Iris pigment epithelial cell (primary cell): Measurements from ENCODE around the gene WDFY2.

Experiments
- DNase-seq: peaks from one replicate; pipeline ENCODE4 v3.0.0-alpha.2; 2011; ENCODE audit warnings: low read depth

Gene WDFY2

DNA sequence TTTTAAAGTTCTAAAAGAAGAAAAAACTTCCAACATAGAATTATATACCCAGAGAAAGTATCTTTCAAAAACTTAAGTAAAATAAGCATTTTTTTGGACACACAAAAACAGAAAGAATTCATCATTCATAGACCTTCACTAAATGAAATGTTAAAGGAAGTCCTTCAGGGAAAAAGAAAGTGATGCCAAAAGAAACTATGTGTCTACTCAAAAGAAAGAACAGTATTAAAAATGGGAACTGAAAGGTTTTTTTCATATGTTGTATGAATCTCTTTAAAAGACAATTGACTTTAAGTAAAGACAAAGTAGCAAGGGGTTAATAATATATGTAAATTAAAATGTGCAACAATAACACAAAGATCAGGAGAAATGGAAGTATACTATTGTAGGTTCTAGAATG, 123.2 kb downstream of the WDFY2 start:
- no peak for DNase-seq

DNA sequence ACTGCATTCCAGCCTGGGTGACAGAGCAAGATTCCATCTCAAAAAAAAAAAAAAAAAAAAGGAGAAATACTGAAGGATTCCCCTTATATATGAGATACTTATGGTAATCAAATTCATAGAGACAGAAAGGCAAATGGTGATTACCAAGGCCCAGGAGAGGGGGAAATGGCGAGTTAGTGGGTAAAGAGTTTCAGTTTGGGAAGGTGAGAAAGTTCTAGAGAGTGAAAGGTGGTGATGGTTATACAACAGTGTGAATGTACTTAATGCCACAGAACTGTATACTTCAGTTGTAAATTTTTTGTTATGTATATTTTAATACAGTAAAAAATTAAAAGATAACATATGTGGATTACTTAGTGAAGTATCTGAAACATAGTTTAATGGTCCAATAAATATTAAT, 129.5 kb downstream of the WDFY2 start:
- no peak for DNase-seq

DNA sequence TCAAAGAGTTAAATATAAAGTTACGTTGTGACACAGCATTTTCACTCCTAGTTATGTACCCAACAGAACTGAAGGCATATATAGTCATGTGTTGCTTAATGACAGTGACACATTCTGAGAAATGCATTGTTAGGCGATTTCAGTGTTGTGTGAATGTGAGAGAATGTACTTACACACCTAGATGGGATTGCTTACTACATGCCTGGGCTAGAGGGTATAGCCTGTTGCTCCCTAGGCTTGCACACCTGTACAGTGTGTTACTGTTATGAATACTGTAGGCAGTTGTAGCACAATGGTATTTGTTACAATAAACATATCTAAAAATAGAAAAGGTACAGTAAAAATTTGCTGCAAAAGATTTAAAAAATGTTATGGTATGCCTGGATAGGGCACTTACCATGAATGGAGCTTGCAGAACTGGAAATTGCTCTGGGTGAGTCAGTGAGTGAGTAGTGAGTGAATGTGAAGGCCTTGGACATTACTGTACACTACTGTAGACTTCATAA, 130.5 kb downstream of the WDFY2 start:
- peak; percentile 85 for DNase-seq

DNA sequence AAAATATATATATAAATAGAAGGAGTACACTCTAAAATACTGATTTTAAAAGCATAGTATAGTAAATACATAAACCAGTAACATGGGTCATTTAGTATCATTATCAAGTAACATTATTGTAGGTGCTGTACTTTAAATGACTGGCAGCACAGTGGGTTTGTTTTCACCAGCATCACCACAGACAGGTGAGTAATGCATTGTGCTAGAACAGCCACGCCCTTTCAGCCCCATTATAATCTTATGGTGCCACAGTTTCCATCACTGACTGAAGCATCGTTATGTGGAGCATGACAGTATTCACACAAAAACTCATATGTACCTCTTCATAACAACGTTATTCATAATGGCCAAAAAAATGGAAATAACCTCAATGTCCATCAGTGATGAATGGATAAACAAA, 131.4 kb downstream of the WDFY2 start:
- DNase-seq: no peak

DNA sequence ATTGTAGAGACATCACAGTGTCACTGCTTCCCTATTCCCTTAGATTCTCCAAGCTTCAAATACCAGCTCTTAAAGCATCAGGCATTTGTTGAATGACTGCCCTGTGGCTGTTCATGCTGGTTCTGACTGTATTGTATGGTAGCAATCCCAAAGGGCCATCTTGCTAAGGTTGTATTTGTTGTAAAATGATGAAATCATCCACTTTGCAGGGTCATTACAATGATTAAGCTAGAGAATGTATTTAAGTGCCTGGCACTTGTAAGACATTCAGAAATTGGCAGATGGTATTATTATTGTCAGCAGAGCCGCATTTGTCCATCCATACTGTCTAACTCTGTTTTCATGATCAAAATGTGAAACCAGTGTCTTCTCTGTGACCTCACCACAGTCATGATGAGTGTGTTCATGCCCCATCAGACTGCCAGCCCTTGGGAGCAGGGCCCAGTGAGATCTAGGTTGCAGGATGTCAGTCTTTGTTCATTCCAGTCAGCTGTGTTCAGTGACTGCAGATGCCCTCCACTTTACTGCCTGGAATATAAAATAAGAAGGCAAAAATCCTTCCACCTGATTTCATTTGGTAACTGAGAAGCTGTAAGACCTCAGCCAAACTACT, 133.6 kb downstream of the WDFY2 start:
- DNase-seq: no peak

DNA sequence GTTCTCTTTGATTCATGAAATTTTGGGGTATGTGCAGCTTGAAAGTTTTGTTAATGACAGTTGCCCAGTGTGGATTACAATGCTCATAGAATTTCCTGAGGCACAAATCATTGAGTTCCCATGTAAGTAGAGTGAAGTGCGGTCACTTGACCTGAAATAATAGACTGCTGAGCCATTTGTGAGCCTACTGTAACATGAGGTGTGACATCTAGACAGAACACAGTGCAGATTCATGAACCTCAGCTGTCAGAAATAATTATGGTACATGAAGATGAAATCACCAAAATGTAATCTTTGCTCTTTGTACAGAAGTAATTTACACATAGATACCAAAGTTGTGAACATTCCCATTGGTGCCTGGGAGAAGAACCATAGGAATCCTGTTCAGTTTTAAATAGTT, 135.1 kb downstream of the WDFY2 start:
- DNase-seq: no peak

DNA sequence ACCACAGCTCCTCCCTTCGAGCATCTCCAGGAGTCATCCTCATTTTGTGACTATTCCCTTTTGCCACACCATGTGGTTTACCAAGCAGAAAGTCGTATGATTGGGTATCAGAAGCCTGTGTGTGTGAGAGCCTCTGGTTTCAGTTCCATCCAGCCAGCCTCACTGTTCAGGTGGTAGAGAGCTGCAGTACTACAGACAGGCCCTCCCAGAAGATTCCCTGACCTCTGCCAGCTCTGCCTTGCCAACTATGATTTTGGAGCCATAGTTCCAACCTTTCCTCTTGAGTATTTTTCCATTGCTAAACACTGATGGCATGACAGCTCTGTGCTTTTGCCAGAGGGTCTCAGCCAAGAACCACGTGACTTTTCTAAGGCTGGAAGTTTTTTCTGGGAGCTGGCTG, 137.2 kb downstream of the WDFY2 start:
- DNase-seq: no peak

DNA sequence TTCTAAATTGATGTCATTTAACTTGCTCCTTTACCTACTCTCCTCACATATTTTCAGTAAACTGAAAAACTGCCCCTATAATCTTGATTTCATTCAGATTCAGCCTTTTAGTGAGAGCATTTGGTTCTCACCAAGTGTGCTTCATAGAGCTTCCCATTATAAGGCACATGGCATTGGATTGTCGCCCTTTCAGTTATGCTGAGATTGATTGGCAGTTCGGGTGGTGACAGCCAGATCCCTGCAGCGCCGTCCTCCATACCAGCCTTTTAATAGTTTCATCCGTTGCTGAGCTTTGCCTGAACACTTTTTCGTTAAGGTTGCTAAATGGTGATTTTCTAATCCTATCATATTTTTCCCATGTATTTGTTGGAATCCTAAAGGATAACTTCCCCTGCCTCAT, 139.3 kb downstream of the WDFY2 start:
- DNase-seq: no peak

DNA sequence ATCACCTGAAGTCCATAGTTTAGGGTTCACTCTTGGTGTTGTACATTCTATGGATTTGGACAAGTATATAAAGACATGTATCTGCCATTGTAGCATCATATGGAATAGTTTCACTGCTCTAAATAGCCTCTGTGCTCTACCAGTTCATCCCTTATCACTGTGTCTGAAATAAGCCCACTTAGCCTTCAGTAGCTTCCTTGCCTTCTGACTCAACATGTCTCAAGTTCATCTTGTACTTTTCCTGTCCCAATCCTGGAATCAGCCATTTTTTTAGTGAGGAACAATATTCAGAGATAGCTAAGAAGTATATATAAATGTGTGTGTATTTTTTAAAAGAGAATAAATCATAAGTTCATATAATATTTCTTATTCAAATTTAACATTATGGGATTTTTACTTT, 140.5 kb downstream of the WDFY2 start:
- DNase-seq: peak; percentile 65

DNA sequence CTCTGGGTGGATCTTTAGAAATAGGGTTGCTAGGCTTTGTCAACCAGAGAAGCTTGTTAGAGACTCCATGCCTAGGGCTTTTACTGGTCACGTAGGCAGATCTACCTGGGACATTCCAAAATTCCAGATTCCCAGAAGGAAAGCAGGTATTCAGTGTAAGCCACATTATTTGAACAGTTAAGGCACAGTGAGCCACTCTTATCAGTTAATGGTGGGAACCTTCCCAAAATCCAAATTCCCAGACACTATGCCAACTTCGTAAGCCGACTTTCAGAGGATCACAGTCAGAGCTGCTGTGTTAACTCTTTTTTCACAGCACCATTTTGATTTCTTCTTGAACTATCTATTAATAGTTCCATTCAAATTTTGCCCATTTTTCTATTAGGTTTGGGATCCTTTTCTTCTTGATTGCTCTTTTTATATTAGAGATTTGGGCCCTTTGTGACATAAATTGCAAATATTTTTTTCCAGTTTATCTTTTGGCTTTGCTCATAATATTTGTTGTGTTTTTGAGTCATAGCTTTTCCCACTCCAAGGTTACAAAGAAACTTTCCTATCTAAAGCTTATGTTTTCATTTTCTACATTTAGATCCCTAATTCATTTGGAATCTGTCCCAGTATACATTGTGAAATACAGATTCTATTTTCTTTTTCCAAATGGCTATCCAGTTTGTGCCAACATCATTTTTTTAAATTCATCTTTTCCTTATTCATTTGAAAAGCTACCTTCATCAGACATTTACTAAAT, 142.4 kb downstream of the WDFY2 start:
- DNase-seq: peak; percentile 82

DNA sequence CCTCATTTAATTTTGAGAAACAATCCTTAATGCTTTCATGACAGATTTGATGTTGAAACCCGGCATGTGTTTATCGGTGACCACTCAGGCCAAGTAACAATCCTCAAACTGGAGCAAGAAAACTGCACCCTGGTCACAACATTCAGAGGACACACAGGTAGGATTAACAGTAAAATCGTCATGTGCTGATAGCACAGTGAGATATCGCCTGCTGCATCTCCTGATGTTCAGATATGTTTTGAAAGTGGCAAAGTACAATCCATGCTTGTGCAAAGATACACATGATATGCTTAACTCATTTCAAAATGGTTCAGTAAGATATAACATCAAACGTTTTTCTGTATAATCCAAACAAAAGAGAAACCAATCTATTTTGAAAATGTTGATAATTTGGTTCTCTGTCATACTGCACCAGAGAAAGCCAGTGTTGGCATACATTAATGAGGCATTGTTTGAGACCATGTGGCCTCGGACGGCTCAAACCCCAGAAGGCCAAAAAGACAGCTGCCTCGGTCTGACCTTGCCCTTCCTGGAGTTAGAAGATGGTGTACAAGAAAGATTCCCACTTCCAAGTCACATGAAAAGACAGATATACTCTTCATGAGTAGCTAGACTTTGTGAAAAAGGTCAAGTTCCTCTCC, 143.5 kb downstream of the WDFY2 start:
- no peak for DNase-seq

DNA sequence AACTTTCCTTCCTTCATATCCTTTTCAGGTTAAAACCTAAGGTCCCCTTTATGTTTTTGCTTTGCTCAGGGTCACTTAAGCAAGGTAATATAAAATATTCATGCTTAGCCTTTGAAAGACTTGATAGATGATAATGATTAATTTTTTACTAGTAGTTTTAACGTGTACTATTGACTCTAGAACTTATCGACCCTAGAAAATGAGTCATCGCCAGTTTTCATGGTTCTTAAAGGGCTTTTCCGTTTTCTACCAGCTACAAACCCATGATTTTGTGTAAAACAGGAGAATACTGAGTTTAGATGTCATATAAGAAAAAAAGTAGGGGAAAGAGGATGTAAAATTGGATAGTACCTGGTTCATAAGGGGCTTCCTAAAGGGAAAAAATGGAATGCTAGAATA, 144.0 kb downstream of the WDFY2 start:
- DNase-seq: no peak

DNA sequence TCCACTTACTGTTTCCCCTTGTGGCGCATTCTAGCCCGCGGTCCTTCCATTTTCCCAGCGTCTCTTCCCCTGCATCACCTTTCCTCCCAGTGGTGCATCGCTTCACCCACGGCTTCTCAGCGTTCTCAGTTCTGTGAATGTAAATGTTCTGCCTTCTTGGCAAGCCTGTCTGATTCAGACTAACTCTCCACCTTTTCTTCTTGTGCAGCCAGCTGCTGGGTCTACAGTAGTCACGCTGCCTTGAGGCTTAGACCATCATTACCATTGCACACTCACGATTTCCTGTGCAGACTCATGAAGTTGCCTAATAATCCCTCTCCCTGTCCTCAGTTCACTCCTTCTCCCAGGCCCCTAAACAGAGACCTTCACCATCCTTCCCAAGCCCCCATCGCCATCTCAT, 144.7 kb downstream of the WDFY2 start:
- peak; percentile 95 for DNase-seq

DNA sequence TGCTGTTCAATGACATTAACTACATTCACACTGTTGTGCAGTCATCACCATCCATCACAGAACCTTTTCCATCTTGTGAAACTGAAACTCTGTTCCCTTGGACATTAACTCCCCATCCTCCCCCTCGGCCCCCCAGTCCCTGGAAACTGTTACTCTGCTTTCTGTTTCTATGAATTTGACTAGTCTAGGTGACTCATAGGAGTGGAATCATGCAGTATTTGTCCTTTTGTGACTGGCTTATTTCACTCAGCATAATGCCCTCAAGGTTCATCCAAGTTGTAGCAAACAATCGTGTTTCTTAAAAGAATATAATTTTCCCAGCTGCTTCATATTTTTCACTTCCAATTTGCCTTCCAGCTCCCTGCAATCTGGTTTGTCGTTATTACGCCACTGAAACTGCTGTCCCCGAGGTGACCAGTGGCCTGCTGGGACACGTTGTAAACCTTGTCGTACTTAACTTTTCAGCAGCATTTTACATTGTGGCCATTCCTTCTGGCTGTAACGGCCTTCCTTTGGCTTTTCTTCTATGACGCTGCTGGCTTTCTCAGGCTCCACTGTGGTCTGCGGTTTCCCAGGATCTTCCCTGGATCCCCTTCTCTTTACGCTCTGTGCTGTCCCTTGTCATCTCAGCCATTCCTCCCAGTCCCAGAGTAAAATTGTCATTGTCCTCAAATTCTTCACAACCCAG, 145.7 kb downstream of the WDFY2 start:
- peak; percentile 95 for DNase-seq

DNA sequence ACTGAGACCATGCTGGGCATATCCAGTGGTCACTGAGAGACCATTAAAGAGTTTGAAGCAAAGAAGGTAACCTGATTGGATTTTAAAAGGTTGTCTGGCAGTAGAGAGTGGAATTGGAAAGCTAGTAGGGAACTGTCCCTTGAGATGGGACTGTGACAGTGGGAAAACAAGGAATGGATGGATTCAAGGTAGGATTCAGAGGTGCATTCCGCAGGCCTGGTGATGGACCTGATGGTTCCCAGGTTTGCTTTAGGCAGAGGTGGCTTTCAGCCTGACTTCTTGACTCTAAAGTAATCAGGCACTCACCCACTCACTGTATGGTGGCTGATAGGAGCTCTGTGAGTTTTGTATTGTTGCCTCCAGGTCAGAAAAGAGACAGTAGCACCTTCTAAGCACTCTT, 146.7 kb downstream of the WDFY2 start:
- no peak for DNase-seq

DNA sequence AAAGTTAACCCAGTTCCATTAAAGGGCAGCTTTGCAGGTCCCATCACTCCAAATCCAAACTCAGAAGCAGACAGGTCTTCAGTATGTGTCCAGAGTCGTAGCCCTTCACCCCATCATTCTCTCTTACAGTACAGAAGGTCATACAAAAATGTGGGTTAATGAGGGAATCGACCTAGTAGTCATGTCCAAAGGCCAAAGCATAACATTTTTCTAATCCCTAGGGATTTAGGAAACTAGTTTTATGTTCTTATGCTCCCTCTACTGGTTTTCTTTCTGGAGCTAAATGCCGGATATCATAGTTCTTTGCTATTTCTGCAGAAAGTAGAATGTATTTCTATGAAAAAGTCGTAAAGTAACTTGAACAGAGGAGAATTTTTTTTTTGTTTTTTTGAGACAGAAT, 147.5 kb downstream of the WDFY2 start:
- DNase-seq: no peak

DNA sequence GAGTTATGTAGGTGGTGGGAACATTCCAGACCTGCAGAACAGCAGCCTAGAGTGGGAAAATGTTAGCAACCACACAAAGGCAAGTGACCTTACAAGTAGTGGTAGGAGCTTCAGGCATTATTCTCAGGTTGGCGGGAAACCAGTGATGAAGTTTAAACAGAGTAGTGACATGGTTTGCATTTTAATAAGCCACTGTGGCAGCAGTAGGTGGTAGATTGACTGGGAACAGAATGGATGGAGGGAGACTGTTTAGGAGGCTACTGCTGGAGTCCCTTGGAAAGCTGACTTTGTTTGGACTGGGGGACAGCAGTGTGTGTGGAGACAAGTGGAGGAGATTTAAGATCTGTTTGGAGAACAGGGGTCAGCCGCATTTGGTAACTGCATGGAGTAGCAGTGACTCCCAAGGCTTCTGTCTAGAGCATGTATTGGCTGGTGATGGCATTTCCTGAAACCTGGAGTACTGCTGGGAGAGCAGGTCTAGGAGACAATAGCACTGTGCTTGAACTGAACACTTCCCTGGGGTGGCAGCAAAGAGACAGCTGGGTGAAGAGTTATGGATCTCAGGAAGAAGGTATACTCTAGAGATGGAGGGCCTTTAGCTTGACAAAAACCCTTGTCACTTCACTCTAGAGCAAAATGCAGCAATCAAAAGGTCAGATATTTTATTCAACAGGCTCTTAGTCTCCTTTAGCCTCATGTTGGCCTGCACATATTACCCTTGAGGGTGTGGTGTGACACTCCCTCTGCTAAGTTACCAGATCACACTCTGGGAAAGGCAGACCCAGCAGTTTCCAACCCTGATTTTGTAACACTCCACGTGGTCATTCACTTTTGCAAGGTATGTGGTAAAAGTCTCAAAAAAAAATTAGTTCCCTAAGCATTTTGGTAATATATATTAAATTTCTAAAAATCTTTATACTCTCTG, 149.4 kb downstream of the WDFY2 start:
- DNase-seq: no peak

DNA sequence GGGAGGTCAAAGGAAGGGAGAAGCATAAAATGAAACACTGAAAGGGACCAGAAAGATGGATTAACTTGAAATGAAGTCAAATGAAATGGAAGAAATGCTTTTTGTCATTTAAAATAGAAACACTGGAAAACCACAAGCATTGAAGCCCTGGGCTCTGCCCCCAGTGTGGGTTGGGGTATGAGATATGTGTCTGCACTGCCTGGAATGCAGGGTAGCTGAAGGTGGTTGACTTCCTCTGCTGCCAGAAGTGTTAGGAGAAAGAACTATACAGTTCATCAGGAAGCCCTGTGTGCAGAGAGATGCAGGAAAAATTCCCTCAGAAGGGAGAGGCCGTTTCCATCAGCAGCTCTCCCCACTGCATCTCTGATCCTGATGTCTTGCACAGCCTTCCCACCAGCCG, 150.5 kb downstream of the WDFY2 start:
- peak; percentile 54 for DNase-seq

DNA sequence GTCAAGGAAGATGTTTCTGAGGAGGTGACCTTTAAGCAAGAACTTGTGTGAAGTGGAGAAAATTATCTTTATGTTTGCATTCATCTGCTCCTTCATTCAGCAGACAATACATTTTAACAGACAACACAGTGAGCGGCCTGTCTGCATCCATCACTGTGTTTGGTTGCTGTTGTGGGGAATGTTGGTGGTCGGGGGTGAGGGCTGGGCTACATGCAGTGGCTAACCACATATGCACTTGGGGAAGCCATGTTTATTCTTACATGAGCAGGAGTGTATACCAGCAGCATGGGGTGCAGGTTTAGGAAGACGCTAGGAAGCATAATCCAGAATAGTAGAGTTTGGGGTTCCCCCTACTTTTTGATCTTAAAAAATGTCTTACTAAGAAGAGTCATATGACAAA, 153.3 kb downstream of the WDFY2 start:
- DNase-seq: no peak

DNA sequence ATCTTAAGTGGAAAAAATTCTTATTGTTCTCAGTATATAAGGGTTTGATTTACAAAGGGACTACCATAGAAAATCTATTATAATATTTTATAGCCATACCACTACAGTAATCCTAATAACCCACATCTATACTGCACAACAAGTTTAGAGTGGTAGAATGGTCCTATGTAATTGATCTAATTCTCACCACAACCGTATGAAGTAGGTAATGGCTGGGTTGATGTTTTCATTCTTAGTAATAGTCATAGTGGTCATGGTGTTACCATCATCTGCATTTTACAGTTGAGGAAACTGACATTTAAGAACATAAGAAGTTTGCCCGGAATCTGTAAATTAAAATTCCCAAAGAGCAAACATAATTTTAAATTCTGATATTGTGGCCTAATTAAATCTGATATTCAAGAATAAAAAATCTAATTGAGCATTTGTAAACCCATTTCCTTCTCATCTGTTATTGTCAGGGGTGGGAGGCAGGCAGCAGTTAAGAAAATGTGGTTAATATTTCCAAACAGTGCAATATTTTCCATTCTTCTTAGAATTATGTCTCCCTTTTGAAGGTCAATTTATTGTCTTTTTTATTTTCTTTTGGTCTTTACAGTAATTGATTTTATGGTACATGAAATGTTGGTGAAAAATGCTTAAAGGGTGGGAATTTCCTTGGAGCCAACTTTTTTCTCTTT, 154.1 kb downstream of the WDFY2 start:
- DNase-seq: no peak
